C4-2B (cell line): ENCODE data around the gene CTIF.

ENCODE experiments used
- ZFX ChIP-seq: fragments of 450-650 bp; IDR thresholded peaks from 2 replicates; pipeline ENCODE4 v1.6.1; 2017
- TF ChIP-seq, protein P1 (sequence below): fragments of 450-650 bp; conservative IDR thresholded peaks from 2 replicates; pipeline ENCODE4 v1.5.1; 2017; ENCODE audit warnings: mild to moderate bottlenecking

DNA sequence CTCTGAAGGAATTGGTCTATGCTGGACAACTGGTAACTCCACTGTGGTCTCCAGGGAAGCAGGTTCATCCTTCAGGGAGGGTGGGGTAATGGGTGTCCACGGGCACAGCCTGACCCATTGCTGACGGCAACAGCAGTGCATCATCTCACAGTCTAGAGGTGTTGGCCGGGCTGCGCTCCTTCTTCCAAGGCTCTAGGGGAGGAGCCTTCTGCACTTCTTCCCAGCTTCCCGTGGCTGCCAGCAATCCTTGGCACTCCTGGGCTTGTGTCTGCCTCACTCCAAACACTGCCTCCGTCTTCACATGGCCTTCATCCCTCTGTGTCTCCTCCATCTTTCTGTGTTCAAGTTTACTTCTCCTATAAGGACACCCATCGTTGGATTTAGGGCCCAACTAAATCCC lies 166.2 kb downstream of the CTIF start:
- TF ChIP-seq, protein P1, sequence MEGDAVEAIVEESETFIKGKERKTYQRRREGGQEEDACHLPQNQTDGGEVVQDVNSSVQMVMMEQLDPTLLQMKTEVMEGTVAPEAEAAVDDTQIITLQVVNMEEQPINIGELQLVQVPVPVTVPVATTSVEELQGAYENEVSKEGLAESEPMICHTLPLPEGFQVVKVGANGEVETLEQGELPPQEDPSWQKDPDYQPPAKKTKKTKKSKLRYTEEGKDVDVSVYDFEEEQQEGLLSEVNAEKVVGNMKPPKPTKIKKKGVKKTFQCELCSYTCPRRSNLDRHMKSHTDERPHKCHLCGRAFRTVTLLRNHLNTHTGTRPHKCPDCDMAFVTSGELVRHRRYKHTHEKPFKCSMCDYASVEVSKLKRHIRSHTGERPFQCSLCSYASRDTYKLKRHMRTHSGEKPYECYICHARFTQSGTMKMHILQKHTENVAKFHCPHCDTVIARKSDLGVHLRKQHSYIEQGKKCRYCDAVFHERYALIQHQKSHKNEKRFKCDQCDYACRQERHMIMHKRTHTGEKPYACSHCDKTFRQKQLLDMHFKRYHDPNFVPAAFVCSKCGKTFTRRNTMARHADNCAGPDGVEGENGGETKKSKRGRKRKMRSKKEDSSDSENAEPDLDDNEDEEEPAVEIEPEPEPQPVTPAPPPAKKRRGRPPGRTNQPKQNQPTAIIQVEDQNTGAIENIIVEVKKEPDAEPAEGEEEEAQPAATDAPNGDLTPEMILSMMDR: no peak
- no peak for TF ChIP-seq ZFX
